Stimulated activated naive B cell treated with anti-CD40 and anti-IgM and Interleukin-4, amounts not matched to agents 10 μg/mL and 1 μg/mL and 100 μg/mL, for 72 hours (primary cell): ENCODE measurements around the gene CDH13.

Experiments
- ATAC-seq, 2 donors: fragments of 150-1000 bp; cut with Tn5 transposase; replicated peaks; 2 replicates each; pipeline ENCODE4 v1.10.0; 2021; ENCODE audit warnings: moderate library complexity in 1 of 2
- DNase-seq: peaks from one replicate; pipeline ENCODE4 v3.0.0; 2021
- H3K27ac Mint-ChIP-seq: one replicate; pipeline ENCODE4 v1.8.0; 2022; ENCODE audit warnings: mild to moderate bottlenecking, mixed read lengths
- H3K27me3 Mint-ChIP-seq, 2 donors: one replicate each; pipeline ENCODE4 v1.8.0; 2022; ENCODE audit warnings: mixed read lengths in 2 of 2
- H3K36me3 Mint-ChIP-seq, 2 donors: one replicate each; pipeline ENCODE4 v1.8.0; 2022; ENCODE audit warnings: mixed read lengths in 2 of 2, mild to moderate bottlenecking in 1 of 2
- H3K4me1 Mint-ChIP-seq, 2 donors: one replicate each; pipeline ENCODE4 v1.8.0; 2022; ENCODE audit warnings: mixed read lengths in 2 of 2, mild to moderate bottlenecking in 1 of 2
- H3K4me3 Mint-ChIP-seq, 2 donors: one replicate each; pipeline ENCODE4 v1.8.0; 2022; ENCODE audit warnings: mild to moderate bottlenecking in 2 of 2, mixed read lengths in 2 of 2, moderate library complexity in 1 of 2
- H3K9me3 Mint-ChIP-seq, 2 donors: one replicate each; pipeline ENCODE4 v1.8.0; 2022; ENCODE audit warnings: mixed read lengths in 2 of 2, mild to moderate bottlenecking in 1 of 2

The CDH13 gene

DNA sequence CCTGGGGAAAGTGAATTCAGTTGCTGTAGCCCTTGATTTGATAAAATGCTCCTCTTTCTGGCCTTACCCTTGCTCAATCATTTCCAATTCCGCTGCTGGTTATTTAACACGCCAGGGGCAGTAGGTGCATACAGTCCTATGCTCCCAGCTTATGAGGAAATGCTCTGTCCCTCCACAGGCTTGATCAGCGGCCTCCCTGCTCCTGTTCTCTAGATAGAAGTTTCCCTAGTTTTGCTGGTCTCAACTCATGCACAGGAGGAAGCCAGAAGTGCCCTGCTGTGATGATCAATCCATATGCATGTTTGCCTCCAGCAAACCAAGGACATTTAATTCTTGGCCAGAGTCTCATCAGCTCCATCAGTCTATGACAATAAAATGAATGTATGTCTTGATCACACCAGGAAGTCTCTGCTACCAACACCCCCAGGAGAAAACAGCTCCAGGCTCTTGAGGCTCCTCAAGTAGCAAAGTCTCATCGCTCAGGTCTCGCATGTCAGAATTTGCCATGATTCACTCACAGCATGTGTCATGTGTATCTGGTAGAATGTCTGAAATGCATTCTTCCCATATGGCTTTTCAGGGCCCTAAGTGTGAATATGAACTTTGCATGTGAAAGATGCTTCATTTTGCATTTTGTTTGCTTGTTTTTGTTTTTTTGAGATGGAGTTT, 208.9 kb downstream of the CDH13 start:
- peaks cover 0 to 4% of the 10 kb centered on the region in 2 donors for H3K27me3 Mint-ChIP-seq
- H3K4me1 Mint-ChIP-seq = no peaks in the 10 kb centered on the region
- H3K27ac Mint-ChIP-seq = no peak overlapping the region
- DNase-seq (no peak), ATAC-seq (no peak)
- H3K4me3 Mint-ChIP-seq = no peak overlapping the region
- peaks cover 0 to 3% of the 10 kb centered on the region in 2 donors for H3K9me3 Mint-ChIP-seq
- H3K36me3 Mint-ChIP-seq = no peaks in the 10 kb centered on the region

GRCh38 chr16:82841108-82841507, 214.3 kb downstream of the CDH13 start:
- H3K4me1 Mint-ChIP-seq = no peaks in the 10 kb centered on the region
- ATAC-seq = no peak
- no peak overlapping the region for H3K4me3 Mint-ChIP-seq
- DNase-seq = no peak
- peaks cover 3% of the 10 kb centered on the region in 2 donors for H3K9me3 Mint-ChIP-seq
- H3K27me3 Mint-ChIP-seq = peaks cover 0 to 4% of the 10 kb centered on the region in 2 donors
- H3K27ac Mint-ChIP-seq = no peak overlapping the region
- H3K36me3 Mint-ChIP-seq = no peaks in the 10 kb centered on the region

- H3K27ac Mint-ChIP-seq = no peak overlapping the region
- peaks cover 3 to 7% of the 10 kb centered on the region in 2 donors for H3K9me3 Mint-ChIP-seq
- H3K36me3 Mint-ChIP-seq = no peaks in the 10 kb centered on the region
- no peak overlapping the region for H3K4me3 Mint-ChIP-seq
- H3K27me3 Mint-ChIP-seq = peaks cover 7 to 8% of the 10 kb centered on the region in 2 donors
- no peak for DNase-seq
- no peaks in the 10 kb centered on the region for H3K4me1 Mint-ChIP-seq
- no peak for ATAC-seq
Measured at GRCh38 chr16:82843606-82844271, 217.0 kb downstream of the CDH13 start.

DNA sequence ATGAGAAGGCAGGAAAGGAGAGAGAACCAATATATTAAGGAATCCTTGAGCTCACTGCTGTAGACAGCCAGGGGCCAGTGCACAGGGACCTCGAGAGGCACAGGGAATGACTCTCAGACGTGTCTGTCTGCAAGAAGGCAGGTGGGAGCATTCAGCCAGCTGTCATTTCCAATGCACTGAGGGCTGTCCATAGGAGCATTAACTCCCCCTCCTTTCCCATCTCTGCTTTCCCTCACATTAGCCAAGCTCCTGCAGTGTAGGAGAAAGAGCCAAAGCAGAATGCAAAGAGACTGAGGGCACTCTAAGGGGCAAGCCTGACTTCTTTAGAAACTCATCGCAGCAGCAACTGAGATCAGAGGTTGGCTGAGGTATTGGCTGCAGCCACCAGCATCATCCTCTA, 218.3 kb downstream of the CDH13 start:
- H3K9me3 Mint-ChIP-seq = peaks cover 1 to 7% of the 10 kb centered on the region in 2 donors
- H3K27ac Mint-ChIP-seq = no peak overlapping the region
- H3K4me1 Mint-ChIP-seq = no peaks in the 10 kb centered on the region
- ATAC-seq = no peak
- no peaks in the 10 kb centered on the region for H3K36me3 Mint-ChIP-seq
- no peak overlapping the region for H3K4me3 Mint-ChIP-seq
- peaks cover 4 to 8% of the 10 kb centered on the region in 2 donors for H3K27me3 Mint-ChIP-seq
- DNase-seq = no peak

DNA sequence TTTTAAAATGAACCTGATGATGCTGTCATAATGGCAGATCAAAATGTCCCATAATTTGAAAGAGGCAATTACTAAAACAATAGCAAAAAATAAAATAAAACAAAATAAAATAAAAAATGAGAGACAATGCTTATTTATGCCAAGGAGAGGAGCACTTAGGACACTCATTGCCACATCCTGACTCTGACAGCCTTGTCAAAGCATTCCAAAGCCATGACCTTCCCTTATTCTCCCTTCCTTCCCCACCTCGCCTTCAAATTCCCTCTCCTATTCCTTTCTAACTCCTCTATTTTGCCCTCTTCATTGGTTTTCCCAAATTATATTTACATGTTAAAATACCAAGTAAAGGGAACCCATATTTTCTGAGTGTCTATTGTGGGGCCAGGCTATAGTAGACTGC, 220.0 kb downstream of the CDH13 start:
- H3K9me3 Mint-ChIP-seq = peaks cover 0 to 7% of the 10 kb centered on the region in 2 donors
- DNase-seq = no peak
- H3K27ac Mint-ChIP-seq = no peak overlapping the region

GRCh38 chr16:82848013-82848412, 221.2 kb downstream of the CDH13 start:
- ATAC-seq = no peak
- DNase-seq = no peak
- Mint-ChIP-seq H3K9me3 (peaks cover 0 to 7% of the 10 kb centered on the region in 2 donors), H3K4me3 (no peak overlapping the region), H3K4me1 (no peaks in the 10 kb centered on the region), H3K36me3 (no peaks in the 10 kb centered on the region), H3K27me3 (peaks cover 3 to 8% of the 10 kb centered on the region in 2 donors), H3K27ac (no peak overlapping the region)

More for the DNA sequence above, 220.0 kb downstream of the CDH13 start:
- Mint-ChIP-seq H3K4me3 (no peak overlapping the region), H3K36me3 (no peaks in the 10 kb centered on the region), H3K4me1 (no peaks in the 10 kb centered on the region), H3K27me3 (peaks cover 3 to 8% of the 10 kb centered on the region in 2 donors)
- no peak for ATAC-seq

GRCh38 chr16:82852388-82853008, 225.7 kb downstream of the CDH13 start:
- Mint-ChIP-seq H3K27me3 (peaks cover under 1 to 3% of the 10 kb centered on the region in 2 donors), H3K9me3 (no peaks in the 10 kb centered on the region), H3K4me3 (no peak overlapping the region), H3K4me1 (no peaks in the 10 kb centered on the region), H3K36me3 (no peaks in the 10 kb centered on the region), H3K27ac (no peak overlapping the region)
- ATAC-seq = no peak
- no peak for DNase-seq

DNA sequence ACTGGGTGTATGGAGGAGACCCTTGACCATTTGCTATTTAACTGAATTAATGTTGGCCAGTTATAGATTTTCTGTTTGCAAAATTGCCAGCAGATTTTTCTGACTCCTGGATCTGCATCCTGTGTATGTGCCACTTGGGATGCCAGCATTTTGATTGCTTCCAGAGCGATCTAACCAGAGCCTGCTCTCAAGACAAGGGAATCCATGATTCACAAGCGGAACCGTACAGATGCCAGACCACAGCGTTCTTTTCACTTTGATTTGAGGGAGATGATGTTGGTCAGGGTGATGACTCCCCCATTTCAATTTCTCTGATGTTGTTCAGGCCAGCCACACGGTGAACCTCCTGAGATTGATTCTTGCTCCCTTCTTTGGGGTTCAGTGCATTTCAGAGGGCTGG, 228.7 kb downstream of the CDH13 start:
- ATAC-seq = no peak
- no peaks in the 10 kb centered on the region for H3K36me3 Mint-ChIP-seq
- H3K4me3 Mint-ChIP-seq = no peak overlapping the region
- H3K9me3 Mint-ChIP-seq = no peaks in the 10 kb centered on the region
- no peak overlapping the region for H3K27ac Mint-ChIP-seq
- DNase-seq = no peak
- H3K4me1 Mint-ChIP-seq = no peaks in the 10 kb centered on the region
- H3K27me3 Mint-ChIP-seq = no peaks in the 10 kb centered on the region

DNA sequence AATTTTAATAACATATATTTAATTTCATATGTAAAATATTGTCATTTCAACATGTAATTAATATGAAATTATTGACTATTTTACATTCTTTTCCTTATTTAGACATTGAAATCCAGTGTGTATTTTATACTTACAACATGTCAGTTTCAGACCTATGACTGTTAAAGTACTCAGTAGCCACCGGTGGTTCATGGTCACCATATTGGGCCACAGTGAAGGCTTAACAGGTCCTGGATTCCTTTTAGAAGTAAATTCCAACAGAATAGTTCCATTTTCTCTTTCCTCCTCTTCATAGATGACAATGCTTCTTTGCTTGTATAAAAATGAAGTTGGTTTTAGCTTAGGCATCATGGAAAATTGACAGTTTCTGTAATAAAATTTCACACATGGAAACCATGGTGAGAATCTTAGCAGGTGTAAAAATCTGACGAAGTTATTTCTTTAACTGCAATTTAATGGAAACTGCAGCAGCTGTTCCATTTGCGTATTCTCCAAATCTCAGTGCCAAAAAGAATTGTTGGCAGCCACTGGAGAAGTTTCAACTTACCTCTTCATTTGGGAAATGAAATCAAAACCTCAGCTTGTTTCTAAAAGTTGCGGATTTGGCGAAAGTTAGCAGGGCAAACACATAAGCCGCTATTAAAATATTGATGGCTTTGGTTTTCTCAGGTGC, 231.1 kb downstream of the CDH13 start:
- Mint-ChIP-seq H3K4me3 (no peak overlapping the region), H3K4me1 (no peaks in the 10 kb centered on the region), H3K27me3 (no peaks in the 10 kb centered on the region), H3K36me3 (no peaks in the 10 kb centered on the region), H3K27ac (no peak overlapping the region), H3K9me3 (no peaks in the 10 kb centered on the region)
- no peak for DNase-seq
- ATAC-seq = no peak

- no peaks in the 10 kb centered on the region for H3K36me3 Mint-ChIP-seq
- DNase-seq = no peak
Measured at GRCh38 chr16:82859662-82860061, 232.9 kb downstream of the CDH13 start.

DNA sequence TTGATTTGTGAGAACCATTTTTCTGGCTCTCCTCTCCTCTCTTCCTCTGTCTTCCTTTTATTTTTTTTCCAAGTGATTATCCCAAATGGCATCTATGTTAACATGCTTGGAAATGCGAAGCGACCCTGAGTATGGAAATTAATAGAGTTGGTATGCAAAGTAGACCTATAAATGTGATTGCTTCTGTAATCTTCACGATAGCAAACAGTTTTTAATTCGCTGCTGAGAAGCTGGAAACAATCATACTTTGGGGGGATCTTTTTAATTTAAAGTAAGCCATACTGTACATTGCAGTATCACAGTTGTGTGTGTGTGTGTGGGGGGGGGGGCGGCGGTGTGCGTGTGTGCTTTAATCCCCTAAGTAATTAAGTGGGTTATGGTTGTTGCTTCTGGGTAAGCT, 233.3 kb downstream of the CDH13 start:
- no peaks in the 10 kb centered on the region for H3K27me3 Mint-ChIP-seq
- H3K36me3 Mint-ChIP-seq = no peaks in the 10 kb centered on the region
- no peak overlapping the region for H3K4me3 Mint-ChIP-seq
- no peak overlapping the region for H3K27ac Mint-ChIP-seq
- H3K4me1 Mint-ChIP-seq = no peaks in the 10 kb centered on the region
- no peak for DNase-seq
- H3K9me3 Mint-ChIP-seq = peaks cover 0 to 7% of the 10 kb centered on the region in 2 donors
- no peak for ATAC-seq

More at GRCh38 chr16:82859662-82860061, 232.9 kb downstream of the CDH13 start:
- H3K4me1 Mint-ChIP-seq = no peaks in the 10 kb centered on the region
- no peaks in the 10 kb centered on the region for H3K27me3 Mint-ChIP-seq
- H3K27ac Mint-ChIP-seq = no peak overlapping the region
- ATAC-seq = no peak
- no peak overlapping the region for H3K4me3 Mint-ChIP-seq
- H3K9me3 Mint-ChIP-seq = peaks cover 0 to 5% of the 10 kb centered on the region in 2 donors

GRCh38 chr16:82862057-82862456, 235.3 kb downstream of the CDH13 start:
- H3K4me3 Mint-ChIP-seq = no peak overlapping the region
- H3K36me3 Mint-ChIP-seq = no peaks in the 10 kb centered on the region
- peaks cover 0 to 9% of the 10 kb centered on the region in 2 donors for H3K9me3 Mint-ChIP-seq
- no peak for ATAC-seq
- H3K4me1 Mint-ChIP-seq = no peaks in the 10 kb centered on the region
- no peaks in the 10 kb centered on the region for H3K27me3 Mint-ChIP-seq
- H3K27ac Mint-ChIP-seq = no peak overlapping the region
- DNase-seq = no peak

- DNase-seq = no peak
- H3K4me1 Mint-ChIP-seq = no peaks in the 10 kb centered on the region
- H3K36me3 Mint-ChIP-seq = no peaks in the 10 kb centered on the region
- H3K27ac Mint-ChIP-seq = no peak overlapping the region
- peaks cover 0 to 9% of the 10 kb centered on the region in 2 donors for H3K9me3 Mint-ChIP-seq
- H3K27me3 Mint-ChIP-seq = no peaks in the 10 kb centered on the region
- no peak overlapping the region for H3K4me3 Mint-ChIP-seq
- no peak for ATAC-seq
Measured at GRCh38 chr16:82864332-82865040, 237.7 kb downstream of the CDH13 start.

DNA sequence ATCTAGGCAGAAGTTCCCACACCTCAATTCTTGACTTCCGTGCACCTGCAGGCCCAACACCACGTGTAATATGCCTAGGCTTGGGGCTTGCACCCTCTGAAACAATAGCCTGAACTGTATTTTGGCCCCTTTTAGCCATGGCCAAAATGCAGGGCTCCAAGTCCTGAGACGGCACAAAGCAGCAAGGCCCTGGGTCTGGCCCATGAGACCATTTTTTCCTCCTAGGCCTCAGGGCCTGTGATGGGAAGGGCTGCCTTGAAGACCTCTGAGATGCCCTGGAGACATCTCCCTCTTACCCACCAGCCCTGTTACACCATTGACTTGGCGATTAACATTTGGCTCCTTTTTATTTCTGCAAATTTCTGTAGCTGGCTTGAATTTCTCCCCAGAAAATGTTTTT, 238.6 kb downstream of the CDH13 start:
- no peak for DNase-seq
- no peaks in the 10 kb centered on the region for H3K4me1 Mint-ChIP-seq
- no peak overlapping the region for H3K4me3 Mint-ChIP-seq
- no peak for ATAC-seq
- H3K27ac Mint-ChIP-seq = no peak overlapping the region
- peaks cover 4 to 9% of the 10 kb centered on the region in 2 donors for H3K9me3 Mint-ChIP-seq
- no peaks in the 10 kb centered on the region for H3K36me3 Mint-ChIP-seq
- peaks cover 0 to 4% of the 10 kb centered on the region in 2 donors for H3K27me3 Mint-ChIP-seq
